Heart left ventricle (tissue), 13 donors: ENCODE results near the gene GCDH.

Experiments used
- POLR2A ChIP-seq, 2 donors: fragments of 450-650 bp; IDR thresholded peaks; one replicate each; pipeline ENCODE4 v1.6.1; 2017; ENCODE audit warnings: antibody characterized with exemption in 2 of 2, mild to moderate bottlenecking in 2 of 2, moderate library complexity in 2 of 2
- TF ChIP-seq, protein P1 (sequence below), 12 donors: fragments of 200-600 bp; sonication (generic) in 4 of 12; IDR thresholded peaks; one replicate each; pipeline versions ENCODE4 v1.5.0 to v1.8.0; 2018 to 2022; ENCODE audit warnings: antibody characterized with exemption in 12 of 12, mild to moderate bottlenecking in 5 of 12
- donor health status: ischemic (EF 13 %, LVEDD 7.1; RV severe dilation, severe dysfunction).
- donor health status: DM: no; HTN: yes; CAD: no.
- donor health status: DM: no; HTN: no; CAD: no.
- donor health status: ischemic (EF 25% LVEDD 6.9; RV normal size, moderate dysfunction).
- donor health status: ischemic (EF 25% LVEDD 5.7; RV mildly dilated, moderate dysfunction).
- donor health status: ischemic (EF 35%, LVEDD 5.7; RV mildly dilated, moderate dysfunction).
- donor health status: nonischemic (EF 11% LVEDD 7.7; RV severe dilation, severe dysfunction).
- donor health status: DM: yes; HTN: yes; CAD: no.
- donor health status: PGD.
- donor health status: ischemic (EF 29% LVEDD 5.4; RV normal size, mild dysfunction).
- donor health status: nonischemic (EF 23%, LVEDD 6.1; RV moderate dilation, normal function).

DNA sequence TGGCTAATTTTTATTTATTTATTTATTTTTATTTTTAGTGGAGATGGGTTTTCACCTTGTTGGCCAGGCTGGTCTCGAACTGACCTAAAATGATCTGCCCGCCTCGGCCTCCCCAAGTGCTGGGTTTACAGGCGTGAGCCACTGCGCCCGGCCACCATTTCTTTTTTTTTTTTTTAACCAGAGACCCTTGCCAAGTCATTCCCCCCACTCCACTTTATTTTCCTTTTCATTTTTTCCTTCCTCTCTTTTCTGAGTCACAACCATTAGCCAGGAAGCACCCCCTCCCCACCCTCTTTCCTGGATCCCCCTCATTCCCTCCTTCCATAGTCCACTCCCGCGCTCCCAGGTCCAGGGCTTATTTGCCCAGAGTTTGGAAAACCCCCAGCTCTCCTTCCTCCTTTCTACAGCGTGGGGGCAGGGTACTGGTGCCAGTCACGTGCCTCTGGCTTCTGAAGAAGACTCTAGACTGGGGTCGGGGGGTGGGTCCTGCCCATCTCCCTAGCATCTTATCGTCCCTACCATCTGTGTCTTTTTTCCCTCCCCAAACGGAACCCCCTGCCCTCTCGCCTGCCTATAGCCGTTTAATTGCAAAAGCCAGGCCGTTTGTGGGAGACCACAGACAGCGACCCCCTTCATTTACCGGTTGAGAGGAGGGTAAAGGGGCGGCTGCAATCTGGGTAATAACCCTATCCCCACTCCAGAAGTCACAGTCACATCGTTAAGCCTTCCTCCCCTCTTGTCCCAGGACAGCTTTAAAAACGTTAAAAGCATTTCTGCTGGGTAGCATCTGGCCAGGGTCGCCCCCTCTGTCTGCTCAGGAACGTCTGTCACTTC lies 46.4 kb downstream of the GCDH start:
- TF ChIP-seq, protein P1, sequence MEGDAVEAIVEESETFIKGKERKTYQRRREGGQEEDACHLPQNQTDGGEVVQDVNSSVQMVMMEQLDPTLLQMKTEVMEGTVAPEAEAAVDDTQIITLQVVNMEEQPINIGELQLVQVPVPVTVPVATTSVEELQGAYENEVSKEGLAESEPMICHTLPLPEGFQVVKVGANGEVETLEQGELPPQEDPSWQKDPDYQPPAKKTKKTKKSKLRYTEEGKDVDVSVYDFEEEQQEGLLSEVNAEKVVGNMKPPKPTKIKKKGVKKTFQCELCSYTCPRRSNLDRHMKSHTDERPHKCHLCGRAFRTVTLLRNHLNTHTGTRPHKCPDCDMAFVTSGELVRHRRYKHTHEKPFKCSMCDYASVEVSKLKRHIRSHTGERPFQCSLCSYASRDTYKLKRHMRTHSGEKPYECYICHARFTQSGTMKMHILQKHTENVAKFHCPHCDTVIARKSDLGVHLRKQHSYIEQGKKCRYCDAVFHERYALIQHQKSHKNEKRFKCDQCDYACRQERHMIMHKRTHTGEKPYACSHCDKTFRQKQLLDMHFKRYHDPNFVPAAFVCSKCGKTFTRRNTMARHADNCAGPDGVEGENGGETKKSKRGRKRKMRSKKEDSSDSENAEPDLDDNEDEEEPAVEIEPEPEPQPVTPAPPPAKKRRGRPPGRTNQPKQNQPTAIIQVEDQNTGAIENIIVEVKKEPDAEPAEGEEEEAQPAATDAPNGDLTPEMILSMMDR (IDR thresholded peaks at IDR 0.05): no peak
- TF ChIP-seq POLR2A (IDR thresholded peaks at IDR 0.05): no peak
